HepG2 (cell line): ENCODE data around the gene FSHR. TPM values are rescaled to one million over a fixed set of nuclear protein-coding genes. Genes with fewer than 3 reads are reported as not detected.

Source experiments
- ATAC-seq: fragments of 200-7000 bp; cut with Tn5 transposase; 3 replicates; pipeline ENCODE4 v1.9.1; 2020; ENCODE audit warnings: mild to moderate bottlenecking, moderate library complexity
- BruUV-seq: library from RNA; stranded (reverse); fragments of 400-500 nt; replicated peaks from 2 replicates; lab custom pipeline; 2021; lab: Mats Ljungman, UMichigan
- CTCF ChIA-PET: fragments of 300-600 bp; formaldehyde crosslinking; extraction: SDS; loops from one replicate; lab custom pipeline; 2021; ENCODE audit warnings: low total read pairs, inconsistent platforms, low intra/inter-chr PET ratio; lab: Yijun Ruan, JAX
- POLR2A ChIA-PET: fragments of 350-600 bp; sonication (Branson Sonifier 250); formaldehyde crosslinking; loops from one replicate; lab custom pipeline; 2020; ENCODE audit warnings: antibody characterized with exemption, inconsistent platforms; lab: Yijun Ruan, JAX
- DNase-seq: peaks from one replicate; pipeline ENCODE4 v3.0.0-alpha.2; 2015; ENCODE audit warnings: low spot score
- FAIRE-seq: peaks from 3 replicates; lab custom pipeline; 2011; peaks lifted over from hg19 to GRCh38; lab: Jason Lieb, UNC
- H2AFZ ChIP-seq: one replicate; pipeline ENCODE4 v1.6.1; 2011; ENCODE audit warnings: low read length, inconsistent platforms
- H3K27ac ChIP-seq: fragments of 300-600 bp; 3 replicates; pipeline ENCODE4 v1.8.0; 2011; ENCODE audit warnings: mixed run types, mild to moderate bottlenecking, mixed read lengths, low read length, inconsistent platforms; ENCODE audit not compliant: insufficient read depth; ENCODE audit errors: extremely low read length
- H3K27me3 ChIP-seq, 2 experiments: fragments of 200-600 bp in 1 of 2; 2 replicates in 1 of 2; 3 replicates in 1 of 2; pipeline versions ENCODE4 v1.6.0 to v1.8.0; 2011; ENCODE audit warnings: low read length in 2 of 2, mild to moderate bottlenecking in 2 of 2, moderate library complexity in 2 of 2, inconsistent platforms in 1 of 2; ENCODE audit not compliant: insufficient read depth in 2 of 2, control insufficient read depth in 1 of 2
- H3K36me3 ChIP-seq, 2 experiments: fragments of 200-600 bp in 1 of 2; replicated peaks in 1 of 2; 2 replicates in 1 of 2; 3 replicates in 1 of 2; pipeline versions ENCODE4 v1.5.1 to v1.8.0; 2011; ENCODE audit warnings: low read length in 2 of 2, inconsistent platforms in 1 of 2; ENCODE audit not compliant: insufficient read depth in 2 of 2, control insufficient read depth in 1 of 2
- H3K4me1 ChIP-seq: 2 replicates; pipeline ENCODE4 v1.5.1; 2012; ENCODE audit warnings: low read length, inconsistent platforms; ENCODE audit not compliant: insufficient read depth
- H3K4me2 ChIP-seq: 2 replicates; pipeline ENCODE4 v1.6.0; 2011; ENCODE audit warnings: low read depth, low read length, inconsistent platforms
- H3K4me3 ChIP-seq, 3 experiments: fragments of 200-600 bp in 1 of 3; sonication (generic), shearing (Covaris generic) in 1 of 3; replicated peaks in 1 of 3; 2 replicates each; pipeline ENCODE4 v1.5.1; 2011 to 2016; ENCODE audit warnings: low read length in 3 of 3, inconsistent platforms in 2 of 3, low read depth in 2 of 3, mild to moderate bottlenecking in 2 of 3, control low read depth in 1 of 3, mixed read lengths in 1 of 3; ENCODE audit not compliant: insufficient read depth in 1 of 3
- H3K79me2 ChIP-seq: one replicate; pipeline ENCODE4 v1.6.1; 2011; ENCODE audit warnings: low read length, inconsistent platforms; ENCODE audit not compliant: insufficient read depth
- H3K9ac ChIP-seq: 2 replicates; pipeline ENCODE4 v1.6.0; 2011; ENCODE audit warnings: mild to moderate bottlenecking, low read depth, low read length, inconsistent platforms; ENCODE audit not compliant: insufficient read depth
- H3K9me3 ChIP-seq: 2 replicates; pipeline ENCODE4 v1.5.1; 2012; ENCODE audit warnings: mild to moderate bottlenecking, low read length
- H4K20me1 ChIP-seq: 2 replicates; pipeline ENCODE4 v1.6.0; 2011; ENCODE audit warnings: inconsistent platforms, mild to moderate bottlenecking, low read length, moderate library complexity; ENCODE audit not compliant: insufficient read depth
- ARNTL ChIP-seq: sonication (generic); formaldehyde crosslinking; IDR thresholded peaks from 2 replicates; pipeline ENCODE4 v1.4.0; 2020; ENCODE audit warnings: mild to moderate bottlenecking, missing genetic modification reagents
- ETS1 ChIP-seq: sonication (generic); formaldehyde crosslinking; IDR thresholded peaks from 2 replicates; pipeline ENCODE4 v1.4.0; 2020; ENCODE audit warnings: missing genetic modification reagents
- NFKB2 ChIP-seq: sonication (generic); formaldehyde crosslinking; IDR thresholded peaks from 2 replicates; pipeline ENCODE4 v1.4.0; 2020; ENCODE audit warnings: missing genetic modification reagents, borderline replicate concordance
- ONECUT2 ChIP-seq: sonication (generic); formaldehyde crosslinking; IDR thresholded peaks from 2 replicates; pipeline ENCODE4 v1.4.0; 2020; ENCODE audit warnings: missing genetic modification reagents
- PAWR ChIP-seq: sonication (generic); formaldehyde crosslinking; IDR thresholded peaks from 2 replicates; pipeline ENCODE4 v1.4.0; 2020; ENCODE audit warnings: missing genetic modification reagents, mild to moderate bottlenecking, borderline replicate concordance
- PITX1 ChIP-seq: sonication (generic); formaldehyde crosslinking; IDR thresholded peaks from 2 replicates; pipeline ENCODE4 v1.5.1; 2020; ENCODE audit warnings: mild to moderate bottlenecking, missing genetic modification reagents
- PRDM15 ChIP-seq: sonication (generic); formaldehyde crosslinking; IDR thresholded peaks from 2 replicates; pipeline ENCODE4 v1.4.0; 2020; ENCODE audit warnings: missing genetic modification reagents
- PRMT3 ChIP-seq: sonication (generic); formaldehyde crosslinking; IDR thresholded peaks from 2 replicates; pipeline ENCODE4 v1.8.1; 2022; ENCODE audit warnings: low read depth, mild to moderate bottlenecking, moderate library complexity, missing genetic modification reagents, borderline replicate concordance
- SOX6 ChIP-seq, 2 experiments: fragments of 450-650 bp in 1 of 2; sonication (generic) in 1 of 2; formaldehyde crosslinking in 1 of 2; IDR thresholded peaks; 2 replicates each; pipeline versions ENCODE4 v1.4.0 to v1.6.1; 2017 to 2020; ENCODE audit warnings: antibody characterized with exemption in 1 of 2, mild to moderate bottlenecking in 1 of 2, missing genetic modification reagents in 1 of 2
- ZNF530 ChIP-seq: sonication (generic); formaldehyde crosslinking; IDR thresholded peaks from 2 replicates; pipeline ENCODE4 v1.5.0; 2020; ENCODE audit warnings: low read depth, mild to moderate bottlenecking, missing genetic modification reagents
- ZNF547 ChIP-seq: sonication (generic); formaldehyde crosslinking; IDR thresholded peaks from 2 replicates; pipeline ENCODE4 v1.5.1; 2020; ENCODE audit warnings: mild to moderate bottlenecking, missing genetic modification reagents
- WGBS: methylation state at CpG from one replicate; pipeline ENCODE4 v1.1.6; 2017; ENCODE audit warnings: low lambda C conversion rate; 5-methylcytosine and 5-hydroxymethylcytosine counted together
- in situ Hi-C: cut with HindIII; loops from 2 replicates; pipeline ENCODE4 v1.10.0; 2017; ENCODE audit warnings: low pct_unique_long_range_greater_than_20kb; ENCODE audit not compliant: extremely low pct_ligation_motif_present
- intact Hi-C: fragments of 100-400 bp; cut with micrococcal nuclease; formaldehyde crosslinking; loops from one replicate; pipeline ENCODE4 v1.10.0; 2022; ENCODE audit not compliant: unreplicated experiment
- polyA plus RNA-seq, 8 experiments: library from polyadenylated mRNA; depleted of rRNA in 3 of 8; stranded (reverse) in 7 of 8; unstranded in 1 of 8; fragments of >200 nt; fragmentation: Illumina TruSeq in 4 of 8; extraction: Trizol in 4 of 8; gene quantifications; 2 replicates each; pipeline versions ENCODE4 v1.2.1 to v1.2.3, GENCODE V29; 2011 to 2016; ENCODE audit warnings: low read depth in 4 of 8, missing spikeins in 1 of 8, mixed read lengths in 1 of 8; ENCODE audit not compliant: insufficient read depth in 1 of 8
- total RNA-seq, 5 experiments: library from RNA; depleted of rRNA; stranded (reverse); fragments of >200 nt; fragmentation: Illumina TruSeq; extraction: Trizol; gene quantifications; 2 replicates each; pipeline ENCODE4 v1.2.3, GENCODE V29; 2016; ENCODE audit warnings: low read depth in 1 of 5
- TF ChIP-seq, protein P1 (sequence below): sonication (generic); formaldehyde crosslinking; IDR thresholded peaks from 2 replicates; pipeline ENCODE4 v1.8.1; 2023; ENCODE audit warnings: mild to moderate bottlenecking, inconsistent platforms, moderate library complexity, missing genetic modification reagents, borderline replicate concordance

FSHR gene
- total and polyA plus RNA-seq, 2 of the 13 experiments (the other 11 are each of a cell fraction or from before 2014, with no cell fraction given): not detected

DNA sequence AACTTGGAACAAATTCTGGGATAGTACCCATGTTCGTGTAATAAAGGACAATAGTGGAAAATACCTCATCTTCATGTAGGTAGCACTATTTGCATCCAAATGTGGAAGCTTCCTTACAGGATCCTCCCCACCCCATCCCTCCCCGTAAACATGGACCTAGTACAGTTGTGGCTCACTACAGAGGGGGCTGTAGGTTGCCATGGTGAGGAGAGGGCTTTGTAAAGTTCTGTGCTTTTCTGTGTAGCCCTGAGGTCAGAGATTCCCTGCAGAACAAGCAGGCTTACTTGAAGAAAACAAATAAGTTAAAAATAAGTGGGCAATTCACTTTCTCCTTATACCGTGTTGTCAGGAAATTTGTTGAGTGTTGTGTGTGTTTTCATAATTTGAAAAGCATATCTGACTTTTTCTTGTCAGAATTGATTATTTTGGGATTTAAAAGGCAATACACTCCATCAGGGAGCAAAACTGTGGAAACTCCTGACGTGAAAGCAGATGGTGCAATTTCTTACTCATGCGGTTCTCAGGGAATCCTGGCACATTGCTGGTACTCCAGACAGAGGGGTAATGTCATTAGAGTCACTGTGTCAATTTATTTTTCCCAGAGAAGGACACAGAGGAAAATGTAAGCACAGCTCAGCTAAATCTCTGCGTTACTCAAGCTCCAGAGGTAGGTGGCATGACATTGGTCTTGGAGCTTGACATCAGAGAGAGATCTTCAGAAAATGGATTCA lies 224.6 kb downstream of the FSHR start:
- FAIRE-seq: no peak
- TF ChIP-seq ZNF530 (CRISPR knock-in tag) (no peak), PRDM15 (no peak), SOX6 (IDR thresholded peaks at IDR 0.05) (no peak), SOX6 (CRISPR knock-in tag; IDR thresholded peaks at IDR 0.05) (no peak), ZNF547 (CRISPR knock-in tag) (no peak), ONECUT2 (CRISPR knock-in tag) (no peak), ARNTL (CRISPR knock-in tag) (no peak), NFKB2 (CRISPR knock-in tag) (no peak), PITX1 (no peak), PAWR (no peak), PRMT3 (CRISPR knock-in tag) (no peak), ETS1 (no peak)
- TF ChIP-seq, protein P1, sequence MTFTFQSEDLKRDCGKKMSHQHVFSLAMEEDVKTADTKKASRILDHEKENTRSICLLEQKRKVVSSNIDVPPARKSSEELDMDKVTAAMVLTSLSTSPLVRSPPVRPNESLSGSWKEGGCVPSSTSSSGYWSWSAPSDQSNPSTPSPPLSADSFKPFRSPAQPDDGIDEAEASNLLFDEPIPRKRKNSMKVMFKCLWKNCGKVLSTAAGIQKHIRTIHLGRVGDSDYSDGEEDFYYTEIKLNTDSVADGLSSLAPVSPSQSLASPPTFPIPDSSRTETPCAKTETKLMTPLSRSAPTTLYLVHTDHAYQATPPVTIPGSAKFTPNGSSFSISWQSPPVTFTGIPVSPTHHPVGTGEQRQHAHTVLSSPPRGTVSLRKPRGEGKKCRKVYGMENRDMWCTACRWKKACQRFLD (CRISPR knock-in tag): no peak

More for the DNA sequence above, 224.6 kb downstream of the FSHR start:
- H2AFZ ChIP-seq: no peak overlapping the region
- WGBS: 5% methylated on average over 6 of the region's 6 CpGs
- H3K4me3 ChIP-seq: no peak overlapping the region
- in situ Hi-C loops: no loop called here
- H3K4me2 ChIP-seq: no peak overlapping the region
- ChIA-PET POLR2A (no interaction called here), CTCF (no interaction called here)
- ATAC-seq: no peak
- intact Hi-C loops: no loop called here
- no peaks in the 10 kb centered on the region for H3K9me3 ChIP-seq
- no TSS peak for BruUV-seq
- H4K20me1 ChIP-seq: no peaks in the 10 kb centered on the region
- H3K9ac ChIP-seq: no peak overlapping the region
- H3K27me3 ChIP-seq: no peaks in the 10 kb centered on the region; a peak in 1 of 5 replicates
- H3K79me2 ChIP-seq: no peaks in the 10 kb centered on the region
- no peak for DNase-seq
- H3K27ac ChIP-seq: no peak overlapping the region
- H3K36me3 ChIP-seq: no peaks in the 10 kb centered on the region
- peaks cover 25% of the 10 kb centered on the region for H3K4me1 ChIP-seq
